NCI-H2029 (cell line): Measurements from ENCODE around the gene TNFSF11.

ENCODE experiments used
- DNase-seq: peaks from one replicate; lab custom pipeline; 2025; lab: John Stamatoyannopoulos, UW

Gene TNFSF11

GRCh38 chr13:42653679-42654078 is 79.7 kb downstream of the TNFSF11 start:
- DNase-seq: no peak

- DNase-seq: no peak
Observed at GRCh38 chr13:42654212-42654611, 80.3 kb downstream of the TNFSF11 start.

DNA sequence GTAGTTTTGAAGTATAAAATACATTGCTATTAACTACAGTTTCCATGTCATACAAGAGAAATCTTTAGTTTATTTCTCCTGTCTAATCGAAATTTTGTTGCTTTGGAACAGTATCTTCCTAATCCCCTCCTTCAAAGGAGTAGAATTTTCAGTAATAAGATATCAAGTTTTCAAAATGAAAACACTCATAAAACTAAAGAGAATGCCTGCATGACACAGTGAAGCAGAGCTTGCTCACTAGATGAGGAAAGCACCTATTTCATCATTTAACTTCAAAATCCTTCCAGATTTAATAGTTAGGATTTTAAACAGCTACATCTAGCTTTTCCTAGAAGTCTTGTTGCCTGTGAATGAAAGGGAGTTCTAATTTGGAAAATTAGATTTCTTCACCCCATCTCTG is 80.8 kb downstream of the TNFSF11 start:
- DNase-seq: no peak

DNA sequence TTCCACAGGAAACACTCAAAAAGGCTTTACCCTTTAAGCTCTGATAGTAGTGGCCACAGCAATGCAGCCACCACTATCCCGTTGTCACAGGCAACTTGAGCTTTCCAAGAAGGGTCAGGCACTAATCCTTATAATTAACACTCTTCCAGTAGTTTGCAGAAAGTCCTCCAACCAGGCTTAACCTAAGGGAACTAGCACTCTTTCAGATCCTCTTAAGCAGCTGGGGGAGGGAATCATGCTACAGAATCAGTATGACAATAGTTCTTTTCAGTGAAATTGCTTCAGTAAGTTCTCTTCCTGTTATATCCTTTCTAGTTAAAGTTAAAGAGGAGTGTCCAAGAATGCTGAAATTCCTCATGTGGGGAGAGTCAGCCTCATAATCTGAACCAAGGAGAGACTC is 82.2 kb downstream of the TNFSF11 start:
- DNase-seq: no peak

DNA sequence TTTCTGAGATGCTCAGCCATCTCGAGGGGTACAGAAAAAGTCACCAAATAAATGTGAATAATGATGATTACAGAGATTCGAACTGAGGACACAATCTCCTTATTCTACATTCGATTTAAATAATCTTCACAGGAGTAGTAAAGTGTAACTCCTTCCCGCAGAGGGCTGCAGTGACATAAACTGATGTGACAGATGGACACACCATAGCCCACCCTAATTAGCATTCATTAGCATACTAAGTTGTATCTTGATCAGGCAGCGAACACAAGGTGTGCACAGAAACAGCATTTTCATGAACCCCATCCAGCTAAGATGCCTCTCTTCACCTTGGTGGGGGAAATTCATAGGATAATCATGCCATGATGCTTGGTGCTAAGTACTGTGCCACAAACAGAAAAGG is 83.0 kb downstream of the TNFSF11 start:
- no peak for DNase-seq
